Measurements from ENCODE around the gene CEP135. TPM values are rescaled to one million over a fixed set of nuclear protein-coding genes. Genes with fewer than 3 reads are reported as not detected.

The CEP135 gene
- total RNA-seq, 4 donors from 2014 or later, result 6.3 to 28.1 (median 9.3) TPM

DNA sequence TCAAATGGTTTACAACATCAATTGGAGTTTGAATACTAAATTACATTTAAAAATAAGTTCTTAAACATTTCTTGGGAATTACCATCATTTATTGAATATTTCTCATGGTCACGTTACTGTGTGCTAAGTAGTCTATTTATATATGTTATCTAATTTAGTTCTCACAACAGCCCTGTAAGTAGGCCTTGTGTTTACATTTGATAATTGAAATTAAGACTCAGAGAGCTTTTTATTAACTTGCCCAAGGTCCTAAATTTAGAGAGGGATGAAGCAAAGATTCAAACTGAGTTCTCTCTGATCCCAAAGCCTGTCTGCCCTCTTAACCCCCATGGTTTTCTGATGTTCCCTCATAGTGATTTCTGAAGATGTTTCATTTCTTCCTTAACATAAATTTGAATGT lies 103.7 kb downstream of the CEP135 start:
- H3K9me3 ChIP-seq, result no peaks in the 10 kb centered on the region
- no peak for DNase-seq
- no peaks in the 10 kb centered on the region for H3K27me3 ChIP-seq
- H3K4me3 ChIP-seq, result no peak overlapping the region
- no peak overlapping the region for H3K27ac ChIP-seq
- H3K4me1 ChIP-seq, result peaks cover 0 to 7% (median 3%) of the 10 kb centered on the region in 4 donors
- TF ChIP-seq CTCF (IDR thresholded peaks at IDR 0.05) (no peak), POLR2A (IDR thresholded peaks at IDR 0.05) (no peak)
- no peaks in the 10 kb centered on the region for H3K36me3 ChIP-seq

DNA sequence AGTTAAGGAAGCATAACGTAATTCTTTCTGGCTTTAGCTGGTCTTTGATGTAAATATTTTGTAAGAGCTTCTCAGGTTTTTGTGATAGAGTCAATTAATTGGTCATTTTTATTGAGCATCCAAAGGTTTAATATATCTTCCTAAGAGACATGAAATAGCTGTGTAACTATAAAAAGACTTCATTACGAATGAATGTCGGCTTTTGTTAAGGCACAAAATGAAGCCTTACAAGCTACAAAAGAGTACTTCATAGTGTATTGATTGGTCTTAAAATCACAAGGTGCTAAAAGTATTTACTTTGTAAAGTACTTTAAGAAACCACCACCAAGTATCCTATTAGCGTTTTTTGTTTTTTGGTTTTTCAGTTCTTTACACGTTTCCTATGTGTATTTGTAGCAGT lies 104.2 kb downstream of the CEP135 start:
- peaks cover 0 to 7% (median 3%) of the 10 kb centered on the region in 4 donors for H3K4me1 ChIP-seq
- no peak overlapping the region for H3K27ac ChIP-seq
- H3K9me3 ChIP-seq, result no peaks in the 10 kb centered on the region
- no peak for DNase-seq
- H3K36me3 ChIP-seq, result no peaks in the 10 kb centered on the region
- no peak overlapping the region for H3K4me3 ChIP-seq
- TF ChIP-seq POLR2A (IDR thresholded peaks at IDR 0.05), result no peak
- TF ChIP-seq CTCF (IDR thresholded peaks at IDR 0.05), result no peak
- H3K27me3 ChIP-seq, result no peaks in the 10 kb centered on the region

GRCh38 chr4:56055027-56055977 lies 106.6 kb downstream of the CEP135 start:
- Histone ChIP-seq H3K27me3 (no peaks in the 10 kb centered on the region), H3K36me3 (no peaks in the 10 kb centered on the region), H3K9me3 (no peaks in the 10 kb centered on the region), H3K4me1 (no peaks in the 10 kb centered on the region), H3K4me3 (no peak overlapping the region), H3K27ac (no peak overlapping the region)
- no peak for TF ChIP-seq POLR2A (IDR thresholded peaks at IDR 0.05)
- DNase-seq, result no peak

- H3K27ac ChIP-seq, result no peak overlapping the region
- TF ChIP-seq CTCF (IDR thresholded peaks at IDR 0.05) (no peak), POLR2A (IDR thresholded peaks at IDR 0.05) (no peak)
- no peak for DNase-seq
- H3K36me3 ChIP-seq, result no peaks in the 10 kb centered on the region
- H3K4me1 ChIP-seq, result no peaks in the 10 kb centered on the region
- H3K4me3 ChIP-seq, result no peak overlapping the region
- H3K9me3 ChIP-seq, result no peaks in the 10 kb centered on the region
- no peaks in the 10 kb centered on the region for H3K27me3 ChIP-seq
Measured at GRCh38 chr4:56055991-56056390, 107.2 kb downstream of the CEP135 start.

- H3K27me3 ChIP-seq, result no peaks in the 10 kb centered on the region
- DNase-seq, result no peak
- H3K4me1 ChIP-seq, result no peaks in the 10 kb centered on the region
- H3K4me3 ChIP-seq, result no peak overlapping the region
- TF ChIP-seq POLR2A (IDR thresholded peaks at IDR 0.05) (no peak), CTCF (IDR thresholded peaks at IDR 0.05) (no peak)
- no peaks in the 10 kb centered on the region for H3K9me3 ChIP-seq
- no peak overlapping the region for H3K27ac ChIP-seq
- no peaks in the 10 kb centered on the region for H3K36me3 ChIP-seq
Measured at GRCh38 chr4:56058555-56058954, 109.8 kb downstream of the CEP135 start.

DNA sequence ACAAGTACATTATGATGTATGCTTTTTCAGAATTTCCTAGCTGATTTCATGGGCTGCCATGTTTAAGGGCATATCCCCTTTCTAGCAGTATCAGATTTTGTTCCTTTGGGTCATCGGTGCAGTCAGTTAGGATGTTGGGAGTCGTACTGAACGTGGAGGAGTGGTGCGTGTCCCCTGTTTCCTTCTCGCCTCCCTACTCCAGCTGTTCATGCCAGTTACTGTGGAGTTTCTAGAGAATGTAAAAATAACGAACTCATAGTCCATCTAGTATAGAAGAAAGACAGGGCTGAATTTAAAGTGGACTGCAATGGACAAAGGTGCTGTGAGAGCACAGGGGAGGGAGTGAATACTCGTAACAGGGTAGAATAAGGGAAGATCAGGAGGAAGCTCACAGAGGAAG lies 111.3 kb downstream of the CEP135 start:
- no peaks in the 10 kb centered on the region for H3K27me3 ChIP-seq
- no peak for DNase-seq
- H3K27ac ChIP-seq, result no peak overlapping the region
- H3K9me3 ChIP-seq, result no peaks in the 10 kb centered on the region
- H3K4me1 ChIP-seq, result no peaks in the 10 kb centered on the region
- TF ChIP-seq POLR2A (IDR thresholded peaks at IDR 0.05) (no peak), CTCF (IDR thresholded peaks at IDR 0.05) (no peak)
- no peak overlapping the region for H3K4me3 ChIP-seq
- no peaks in the 10 kb centered on the region for H3K36me3 ChIP-seq

Measured in Peyer's patch (tissue), 4 donors.